Measurements from ENCODE around the gene HINT3.

GRCh38 chr6:125959041-125959440, 2.5 kb downstream of the HINT3 start:
- TF ChIP-seq, protein P1, sequence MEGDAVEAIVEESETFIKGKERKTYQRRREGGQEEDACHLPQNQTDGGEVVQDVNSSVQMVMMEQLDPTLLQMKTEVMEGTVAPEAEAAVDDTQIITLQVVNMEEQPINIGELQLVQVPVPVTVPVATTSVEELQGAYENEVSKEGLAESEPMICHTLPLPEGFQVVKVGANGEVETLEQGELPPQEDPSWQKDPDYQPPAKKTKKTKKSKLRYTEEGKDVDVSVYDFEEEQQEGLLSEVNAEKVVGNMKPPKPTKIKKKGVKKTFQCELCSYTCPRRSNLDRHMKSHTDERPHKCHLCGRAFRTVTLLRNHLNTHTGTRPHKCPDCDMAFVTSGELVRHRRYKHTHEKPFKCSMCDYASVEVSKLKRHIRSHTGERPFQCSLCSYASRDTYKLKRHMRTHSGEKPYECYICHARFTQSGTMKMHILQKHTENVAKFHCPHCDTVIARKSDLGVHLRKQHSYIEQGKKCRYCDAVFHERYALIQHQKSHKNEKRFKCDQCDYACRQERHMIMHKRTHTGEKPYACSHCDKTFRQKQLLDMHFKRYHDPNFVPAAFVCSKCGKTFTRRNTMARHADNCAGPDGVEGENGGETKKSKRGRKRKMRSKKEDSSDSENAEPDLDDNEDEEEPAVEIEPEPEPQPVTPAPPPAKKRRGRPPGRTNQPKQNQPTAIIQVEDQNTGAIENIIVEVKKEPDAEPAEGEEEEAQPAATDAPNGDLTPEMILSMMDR (conservative IDR thresholded peaks at IDR 0.05 in 1 of 2, IDR thresholded peaks at IDR 0.05 in 1 of 2; ENCODE audit: extremely low read depth in 1 of 2, insufficient read depth in 1 of 2, low read depth in 1 of 2, low read length in 2 of 2): no peak
- no peak for TF ChIP-seq EZH2 (IDR thresholded peaks at IDR 0.05; ENCODE audit: borderline replicate concordance, low read length)

Measured in mammary epithelial cell (primary cell).